ENCODE data around the gene S100A8.

The S100A8 gene

GRCh38 chr1:153390938-153391710, at the start of gene S100A8:
TSS of gene S100A8 (minus strand) at chr1:153391073. CDS start at chr1:153390535, 538 bp downstream.
- TF ChIP-seq CTCF (IDR thresholded peaks at IDR 0.05; ENCODE audit: low read depth, low read length, missing control alignments): no peak
- in situ Hi-C loops (cut with HindIII; ENCODE audit: low sequenced_read_pairs): no loop called here
- H3K4me3 ChIP-seq (ENCODE audit: low read depth, low read length): no peak within 1 kb of the TSS
- DNase-seq (ENCODE audit: low read depth): no peak

GRCh38 chr1:153439273-153439672, 48.4 kb upstream of the S100A8 start:
- in situ Hi-C loops (cut with HindIII; ENCODE audit: low sequenced_read_pairs): no loop called here
- no peak overlapping the region for H3K4me3 ChIP-seq (ENCODE audit: low read depth, low read length)
- TF ChIP-seq CTCF (IDR thresholded peaks at IDR 0.05; ENCODE audit: low read depth, low read length, missing control alignments): no peak
- no peak for DNase-seq (ENCODE audit: low read depth)

GRCh38 chr1:153438599-153438998, 47.7 kb upstream of the S100A8 start:
- no peak for DNase-seq (ENCODE audit: low read depth)
- H3K4me3 ChIP-seq (ENCODE audit: low read depth, low read length): no peak overlapping the region
- in situ Hi-C loops (cut with HindIII; ENCODE audit: low sequenced_read_pairs): no loop called here
- no peak for TF ChIP-seq CTCF (IDR thresholded peaks at IDR 0.05; ENCODE audit: low read depth, low read length, missing control alignments)

- DNase-seq (ENCODE audit: low read depth): no peak
- H3K4me3 ChIP-seq (ENCODE audit: low read depth, low read length): no peak overlapping the region
- TF ChIP-seq CTCF (IDR thresholded peaks at IDR 0.05; ENCODE audit: low read depth, low read length, missing control alignments): no peak
- in situ Hi-C loops (cut with HindIII; ENCODE audit: low sequenced_read_pairs): no loop called here
Measured at GRCh38 chr1:153437236-153437635, 46.4 kb upstream of the S100A8 start.

- no peak for TF ChIP-seq CTCF (IDR thresholded peaks at IDR 0.05; ENCODE audit: low read depth, low read length, missing control alignments)
- in situ Hi-C loops (cut with HindIII; ENCODE audit: low sequenced_read_pairs): no loop called here
- DNase-seq (ENCODE audit: low read depth): no peak
- no peak overlapping the region for H3K4me3 ChIP-seq (ENCODE audit: low read depth, low read length)
Measured at GRCh38 chr1:153434746-153435455, 44.0 kb upstream of the S100A8 start.

- in situ Hi-C loops (cut with HindIII; ENCODE audit: low sequenced_read_pairs): no loop called here
- TF ChIP-seq CTCF (IDR thresholded peaks at IDR 0.05; ENCODE audit: low read depth, low read length, missing control alignments): no peak
- H3K4me3 ChIP-seq (ENCODE audit: low read depth, low read length): no peak overlapping the region
- no peak for DNase-seq (ENCODE audit: low read depth)
Measured at GRCh38 chr1:153432874-153433681, 42.2 kb upstream of the S100A8 start.

All from astrocyte of the cerebellum (primary cell).